22Rv1 (cell line): ENCODE measurements around the gene PTHLH.

Source experiments
- H3K27ac ChIP-seq: fragments of 450-650 bp; 2 replicates; pipeline ENCODE4 v1.5.1; 2017
- CTCF ChIP-seq: fragments of 450-650 bp; IDR thresholded peaks from 2 replicates; pipeline ENCODE4 v1.5.1; 2017; ENCODE audit warnings: mild to moderate bottlenecking
- ZFX ChIP-seq: fragments of 450-650 bp; IDR thresholded peaks from 2 replicates; pipeline ENCODE4 v1.6.1; 2017; ENCODE audit warnings: antibody characterized with exemption, borderline replicate concordance

The PTHLH gene

GRCh38 chr12:27940756-27941402 is 31.7 kb downstream of the PTHLH start:
- TF ChIP-seq ZFX: no peak
- TF ChIP-seq CTCF: peak; percentile 99
- no peak overlapping the region for H3K27ac ChIP-seq

GRCh38 chr12:27940245-27940644 is 32.3 kb downstream of the PTHLH start:
- TF ChIP-seq CTCF (no peak), ZFX (no peak)
- no peak overlapping the region for H3K27ac ChIP-seq

GRCh38 chr12:27937768-27938167 is 34.8 kb downstream of the PTHLH start:
- no peak for TF ChIP-seq ZFX
- no peak for TF ChIP-seq CTCF
- H3K27ac ChIP-seq: no peak overlapping the region

- H3K27ac ChIP-seq: no peak overlapping the region
Observed at GRCh38 chr12:27936196-27936595, 36.3 kb downstream of the PTHLH start.

GRCh38 chr12:27934276-27934675 is 38.3 kb downstream of the PTHLH start:
- TF ChIP-seq ZFX: no peak
- no peak for TF ChIP-seq CTCF
- H3K27ac ChIP-seq: no peak overlapping the region

More at GRCh38 chr12:27936196-27936595, 36.3 kb downstream of the PTHLH start:
- TF ChIP-seq ZFX (no peak), CTCF (no peak)

- no peak for TF ChIP-seq CTCF
- TF ChIP-seq ZFX: no peak
- no peak overlapping the region for H3K27ac ChIP-seq
Observed at GRCh38 chr12:27931390-27931789, 41.1 kb downstream of the PTHLH start.

GRCh38 chr12:27927347-27927746 is 45.2 kb downstream of the PTHLH start:
- no peak overlapping the region for H3K27ac ChIP-seq
- TF ChIP-seq CTCF (no peak), ZFX (no peak)
